Measurements from ENCODE around the gene PRR29. TPM values are rescaled to one million over a fixed set of nuclear protein-coding genes. Genes with fewer than 3 reads are reported as not detected.

PRR29 gene
- total RNA-seq, 1 donor from 2014 or later, result 3.7 TPM

GRCh38 chr17:64002658-64003525 lies 4.7 kb downstream of the PRR29 start:
- Mint-ChIP-seq H3K27ac (no peak overlapping the region), H3K4me3 (ENCODE audit: low read depth) (no peak overlapping the region), H3K27me3 (peaks cover 20% of the 10 kb centered on the region), H3K36me3 (ENCODE audit: insufficient read depth) (no peaks in the 10 kb centered on the region), H3K4me1 (ENCODE audit: low read depth) (peaks cover 10% of the 10 kb centered on the region), H3K9me3 (ENCODE audit: low read depth) (no peaks in the 10 kb centered on the region)
- TF ChIP-seq, protein P1, sequence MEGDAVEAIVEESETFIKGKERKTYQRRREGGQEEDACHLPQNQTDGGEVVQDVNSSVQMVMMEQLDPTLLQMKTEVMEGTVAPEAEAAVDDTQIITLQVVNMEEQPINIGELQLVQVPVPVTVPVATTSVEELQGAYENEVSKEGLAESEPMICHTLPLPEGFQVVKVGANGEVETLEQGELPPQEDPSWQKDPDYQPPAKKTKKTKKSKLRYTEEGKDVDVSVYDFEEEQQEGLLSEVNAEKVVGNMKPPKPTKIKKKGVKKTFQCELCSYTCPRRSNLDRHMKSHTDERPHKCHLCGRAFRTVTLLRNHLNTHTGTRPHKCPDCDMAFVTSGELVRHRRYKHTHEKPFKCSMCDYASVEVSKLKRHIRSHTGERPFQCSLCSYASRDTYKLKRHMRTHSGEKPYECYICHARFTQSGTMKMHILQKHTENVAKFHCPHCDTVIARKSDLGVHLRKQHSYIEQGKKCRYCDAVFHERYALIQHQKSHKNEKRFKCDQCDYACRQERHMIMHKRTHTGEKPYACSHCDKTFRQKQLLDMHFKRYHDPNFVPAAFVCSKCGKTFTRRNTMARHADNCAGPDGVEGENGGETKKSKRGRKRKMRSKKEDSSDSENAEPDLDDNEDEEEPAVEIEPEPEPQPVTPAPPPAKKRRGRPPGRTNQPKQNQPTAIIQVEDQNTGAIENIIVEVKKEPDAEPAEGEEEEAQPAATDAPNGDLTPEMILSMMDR (IDR thresholded peaks at IDR 0.05; ENCODE audit: unreplicated experiment), result no peak
- DNase-seq (ENCODE audit: low spot score, unreplicated experiment), result no peak

- Mint-ChIP-seq H3K4me3 (ENCODE audit: low read depth) (no peak overlapping the region), H3K36me3 (ENCODE audit: insufficient read depth) (no peaks in the 10 kb centered on the region), H3K27ac (no peak overlapping the region), H3K9me3 (ENCODE audit: low read depth) (no peaks in the 10 kb centered on the region), H3K27me3 (peaks cover 19% of the 10 kb centered on the region), H3K4me1 (ENCODE audit: low read depth) (peaks cover 8% of the 10 kb centered on the region)
- DNase-seq (ENCODE audit: low spot score, unreplicated experiment), result no peak
- TF ChIP-seq, protein P1 (IDR thresholded peaks at IDR 0.05; ENCODE audit: unreplicated experiment), result no peak
These were observed 5.5 kb downstream of the PRR29 start for GRCh38 chr17:64003526-64004121.

DNA sequence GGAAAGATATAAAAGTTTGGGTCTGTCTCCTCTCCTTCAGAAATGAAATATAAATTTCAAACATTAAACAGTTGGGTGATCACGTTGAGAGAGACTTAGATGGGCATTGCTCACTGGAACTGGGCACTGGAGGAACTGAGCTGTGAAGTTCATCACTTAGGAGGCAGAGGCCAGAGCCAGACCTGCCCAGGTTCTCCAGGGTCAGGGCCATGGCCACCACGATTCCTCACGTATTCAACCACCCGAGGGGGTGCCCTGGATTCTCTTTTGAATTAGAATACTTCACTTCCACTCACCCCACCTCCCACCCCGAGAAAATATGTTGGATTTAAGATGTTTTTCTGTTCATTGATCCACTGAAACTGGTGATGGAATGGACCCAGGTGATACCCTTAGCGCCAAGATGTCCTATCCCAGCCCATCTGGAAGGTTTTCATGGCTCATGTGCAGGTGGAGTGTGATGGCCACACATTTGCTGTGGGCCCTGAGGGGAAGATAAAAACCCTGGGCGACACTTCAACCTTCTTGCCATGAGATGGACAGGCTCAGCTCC lies 6.1 kb downstream of the PRR29 start:
- peaks cover 8% of the 10 kb centered on the region for H3K4me1 Mint-ChIP-seq (ENCODE audit: low read depth)
- no peak overlapping the region for H3K4me3 Mint-ChIP-seq (ENCODE audit: low read depth)
- H3K9me3 Mint-ChIP-seq (ENCODE audit: low read depth), result no peaks in the 10 kb centered on the region
- TF ChIP-seq, protein P1 (IDR thresholded peaks at IDR 0.05; ENCODE audit: unreplicated experiment), result no peak
- H3K27me3 Mint-ChIP-seq, result peaks cover 17% of the 10 kb centered on the region
- no peak for DNase-seq (ENCODE audit: low spot score, unreplicated experiment)
- no peaks in the 10 kb centered on the region for H3K36me3 Mint-ChIP-seq (ENCODE audit: insufficient read depth)
- H3K27ac Mint-ChIP-seq, result no peak overlapping the region

- no peaks in the 10 kb centered on the region for H3K36me3 Mint-ChIP-seq (ENCODE audit: insufficient read depth)
- no peak overlapping the region for H3K27ac Mint-ChIP-seq
- TF ChIP-seq, protein P1 (IDR thresholded peaks at IDR 0.05; ENCODE audit: unreplicated experiment), result no peak
- no peak overlapping the region for H3K4me3 Mint-ChIP-seq (ENCODE audit: low read depth)
- DNase-seq (ENCODE audit: low spot score, unreplicated experiment), result no peak
- peaks cover 8% of the 10 kb centered on the region for H3K4me1 Mint-ChIP-seq (ENCODE audit: low read depth)
- H3K9me3 Mint-ChIP-seq (ENCODE audit: low read depth), result peaks cover 4% of the 10 kb centered on the region
- peaks cover 16% of the 10 kb centered on the region for H3K27me3 Mint-ChIP-seq
These were observed 7.0 kb downstream of the PRR29 start for GRCh38 chr17:64004903-64005733.

DNA sequence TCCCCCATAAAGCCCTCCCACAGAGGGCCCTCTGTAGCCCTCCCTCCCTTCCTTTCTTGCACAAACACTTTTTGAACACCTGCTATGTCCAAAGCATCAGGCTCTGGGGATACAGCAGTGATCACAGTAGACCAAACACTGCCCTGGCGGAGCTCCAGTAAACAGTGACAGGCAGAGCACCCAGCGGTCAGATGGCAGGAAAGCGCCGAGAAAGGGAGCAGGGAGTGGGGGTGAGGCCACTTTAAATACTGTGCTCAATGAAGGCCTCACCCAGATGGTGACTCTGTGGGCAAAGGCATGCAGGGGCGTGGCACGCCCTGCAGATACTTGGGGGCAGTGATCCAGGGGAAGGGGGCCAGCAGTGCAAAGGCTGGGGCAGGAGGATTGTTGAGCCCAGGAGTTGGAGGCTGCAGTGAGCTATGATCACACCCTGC lies 7.6 kb downstream of the PRR29 start:
- Mint-ChIP-seq H3K9me3 (ENCODE audit: low read depth) (peaks cover 5% of the 10 kb centered on the region), H3K27me3 (peaks cover 17% of the 10 kb centered on the region), H3K27ac (no peak overlapping the region), H3K4me3 (ENCODE audit: low read depth) (no peak overlapping the region), H3K4me1 (ENCODE audit: low read depth) (peaks cover 8% of the 10 kb centered on the region), H3K36me3 (ENCODE audit: insufficient read depth) (no peaks in the 10 kb centered on the region)
- TF ChIP-seq, protein P1 (IDR thresholded peaks at IDR 0.05; ENCODE audit: unreplicated experiment), result no peak
- no peak for DNase-seq (ENCODE audit: low spot score, unreplicated experiment)

Measured in progenitor cell of endocrine pancreas (in vitro differentiated cells).